BE2C (cell line): ENCODE measurements around the gene BRINP2.

Experiments
- DNase-seq: peaks from one replicate; pipeline ENCODE4 v3.0.0-alpha.2; 2020
- H3K27me3 ChIP-seq: fragments of 250-450 bp; sonication (Bioruptor Pico); 2 replicates; pipeline ENCODE4 v1.5.1; 2020; ENCODE audit warnings: mild to moderate bottlenecking
- H3K36me3 ChIP-seq: fragments of 250-450 bp; sonication (Bioruptor Pico); 2 replicates; pipeline ENCODE4 v1.5.1; 2020; ENCODE audit warnings: mild to moderate bottlenecking
- H3K4me1 ChIP-seq: fragments of 250-450 bp; sonication (Bioruptor Pico); 2 replicates; pipeline ENCODE4 v1.5.1; 2020
- H3K4me3 ChIP-seq: 2 replicates; pipeline ENCODE4 v1.5.1; 2011; ENCODE audit warnings: low read depth, low read length
- H3K9me3 ChIP-seq: fragments of 250-450 bp; sonication (Bioruptor Pico); 2 replicates; pipeline ENCODE4 v1.5.1; 2020
- CTCF ChIP-seq: IDR thresholded peaks from 2 replicates; pipeline ENCODE4 v1.5.1; 2012; ENCODE audit warnings: mild to moderate bottlenecking, low read depth, low read length

The BRINP2 gene

GRCh38 chr1:177138347-177138746, 32.4 kb upstream of the BRINP2 start:
- DNase-seq, result no peak
- H3K9me3 ChIP-seq, result no peaks in the 10 kb centered on the region
- H3K4me3 ChIP-seq, result no peak overlapping the region
- TF ChIP-seq CTCF, result no peak
- no peaks in the 10 kb centered on the region for H3K4me1 ChIP-seq
- H3K27me3 ChIP-seq, result no peaks in the 10 kb centered on the region
- no peaks in the 10 kb centered on the region for H3K36me3 ChIP-seq

GRCh38 chr1:177142010-177142409, 28.7 kb upstream of the BRINP2 start:
- H3K4me3 ChIP-seq, result no peak overlapping the region
- DNase-seq, result no peak
- H3K27me3 ChIP-seq, result no peaks in the 10 kb centered on the region
- no peaks in the 10 kb centered on the region for H3K4me1 ChIP-seq
- TF ChIP-seq CTCF, result no peak
- H3K9me3 ChIP-seq, result no peaks in the 10 kb centered on the region
- no peaks in the 10 kb centered on the region for H3K36me3 ChIP-seq

GRCh38 chr1:177142791-177143271, 27.9 kb upstream of the BRINP2 start:
- H3K4me3 ChIP-seq, result no peak overlapping the region
- H3K27me3 ChIP-seq, result no peaks in the 10 kb centered on the region
- H3K4me1 ChIP-seq, result no peaks in the 10 kb centered on the region
- H3K9me3 ChIP-seq, result no peaks in the 10 kb centered on the region
- no peaks in the 10 kb centered on the region for H3K36me3 ChIP-seq
- no peak for TF ChIP-seq CTCF
- no peak for DNase-seq

- Histone ChIP-seq H3K4me3 (no peak overlapping the region), H3K36me3 (no peaks in the 10 kb centered on the region), H3K27me3 (no peaks in the 10 kb centered on the region), H3K9me3 (no peaks in the 10 kb centered on the region), H3K4me1 (no peaks in the 10 kb centered on the region)
- TF ChIP-seq CTCF, result no peak
- no peak for DNase-seq
Measured at GRCh38 chr1:177145106-177146070, 25.4 kb upstream of the BRINP2 start.

- DNase-seq, result no peak
- Histone ChIP-seq H3K9me3 (no peaks in the 10 kb centered on the region), H3K36me3 (no peaks in the 10 kb centered on the region), H3K4me3 (no peak overlapping the region), H3K27me3 (no peaks in the 10 kb centered on the region), H3K4me1 (no peaks in the 10 kb centered on the region)
- TF ChIP-seq CTCF, result no peak
Measured at GRCh38 chr1:177146499-177146898, 24.3 kb upstream of the BRINP2 start.

GRCh38 chr1:177162243-177162642, 8.5 kb upstream of the BRINP2 start:
- no peaks in the 10 kb centered on the region for H3K9me3 ChIP-seq
- H3K4me1 ChIP-seq, result no peaks in the 10 kb centered on the region
- H3K36me3 ChIP-seq, result no peaks in the 10 kb centered on the region
- no peak for TF ChIP-seq CTCF
- no peak overlapping the region for H3K4me3 ChIP-seq
- H3K27me3 ChIP-seq, result peaks cover 6% of the 10 kb centered on the region
- DNase-seq, result no peak
